Esophagus (tissue), 2 donors: ENCODE results near the gene BMP2K. TPM values are rescaled to one million over a fixed set of nuclear protein-coding genes. Genes with fewer than 3 reads are reported as not detected.

Experiments
- H3K27ac ChIP-seq, 2 donors: one replicate each; pipeline ENCODE4 v1.5.1; 2013; ENCODE audit warnings: low read depth in 2 of 2, mild to moderate bottlenecking in 2 of 2, inconsistent platforms in 1 of 2, low read length in 1 of 2, moderate library complexity in 1 of 2
- H3K27me3 ChIP-seq, 2 donors: one replicate each; pipeline ENCODE4 v1.6.1; 2013; ENCODE audit warnings: low read length in 2 of 2, control low read depth in 1 of 2, mild to moderate bottlenecking in 1 of 2; ENCODE audit not compliant: insufficient read depth in 2 of 2, control insufficient read depth in 1 of 2
- H3K36me3 ChIP-seq, 2 donors: one replicate each; pipeline ENCODE4 v1.6.1; 2013; ENCODE audit warnings: low read length in 1 of 2; ENCODE audit not compliant: control insufficient read depth in 2 of 2, insufficient read depth in 2 of 2
- H3K4me1 ChIP-seq, 2 donors: one replicate each; pipeline ENCODE4 v1.6.1; 2013; ENCODE audit warnings: low read length in 1 of 2; ENCODE audit not compliant: control insufficient read depth in 2 of 2, insufficient read depth in 2 of 2
- H3K4me3 ChIP-seq, 2 donors: one replicate each; pipeline ENCODE4 v1.5.1; 2013; ENCODE audit warnings: low read length in 2 of 2, mild to moderate bottlenecking in 2 of 2, low read depth in 1 of 2, moderate library complexity in 1 of 2
- H3K9me3 ChIP-seq, 2 donors: one replicate each; pipeline ENCODE4 v1.6.1; 2013; ENCODE audit warnings: mild to moderate bottlenecking in 2 of 2, low read depth in 1 of 2, low read length in 1 of 2, moderate library complexity in 1 of 2; ENCODE audit not compliant: control insufficient read depth in 2 of 2, insufficient read depth in 1 of 2
- WGBS, 2 donors: extraction: QIAGEN DNeasy Blood & Tissue Kit; methylation state at CpG; one replicate each; pipeline ENCODE4 v1.1.7; 2013; 5-methylcytosine and 5-hydroxymethylcytosine counted together
- polyA plus RNA-seq, 2 donors: library from polyadenylated mRNA; stranded (reverse); fragments of 200-250 nt; gene quantifications; one replicate each; pipeline ENCODE4 v1.2.3, GENCODE V29; 2013
- donor health status: healthy with polysubstance abuse.
- donor health status: Bipolar disorder and iron deficiency.

BMP2K gene
- polyA plus RNA-seq, 2 donors = 9.6 to 11.6 TPM

GRCh38 chr4:78870056-78870455 is 93.9 kb downstream of the BMP2K start:
- Histone ChIP-seq H3K36me3 (peaks cover 3 to 6% of the 10 kb centered on the region in 2 donors), H3K4me3 (no peak overlapping the region), H3K9me3 (no peaks in the 10 kb centered on the region), H3K4me1 (no peaks in the 10 kb centered on the region), H3K27me3 (no peaks in the 10 kb centered on the region), H3K27ac (no peak overlapping the region)

GRCh38 chr4:78876568-78877320 is 100.6 kb downstream of the BMP2K start:
- no peaks in the 10 kb centered on the region for H3K27me3 ChIP-seq
- WGBS, 2 donors = 74 to 79% methylated on average over 5 of the region's 5 CpGs
- no peaks in the 10 kb centered on the region for H3K4me1 ChIP-seq
- peaks cover 0 to 3% of the 10 kb centered on the region in 2 donors for H3K36me3 ChIP-seq
- no peaks in the 10 kb centered on the region for H3K9me3 ChIP-seq
- H3K27ac ChIP-seq = no peak overlapping the region
- no peak overlapping the region for H3K4me3 ChIP-seq

- Histone ChIP-seq H3K4me3 (no peak overlapping the region), H3K9me3 (no peaks in the 10 kb centered on the region), H3K27ac (no peak overlapping the region), H3K4me1 (no peaks in the 10 kb centered on the region), H3K27me3 (no peaks in the 10 kb centered on the region), H3K36me3 (peaks cover 0 to 3% of the 10 kb centered on the region in 2 donors)
- WGBS, 2 donors = 95 to 98% methylated on average over 1 of the region's 1 CpG
Observed at GRCh38 chr4:78878031-78878430, 101.9 kb downstream of the BMP2K start.

GRCh38 chr4:78880874-78881492 is 104.8 kb downstream of the BMP2K start:
- H3K4me3 ChIP-seq = no peak overlapping the region
- no peaks in the 10 kb centered on the region for H3K27me3 ChIP-seq
- no peak overlapping the region for H3K27ac ChIP-seq
- peaks cover 0 to 3% of the 10 kb centered on the region in 2 donors for H3K36me3 ChIP-seq
- no peaks in the 10 kb centered on the region for H3K4me1 ChIP-seq
- no peaks in the 10 kb centered on the region for H3K9me3 ChIP-seq

- no peaks in the 10 kb centered on the region for H3K9me3 ChIP-seq
- H3K4me1 ChIP-seq = no peaks in the 10 kb centered on the region
- H3K27ac ChIP-seq = no peak overlapping the region
- peaks cover 0 to 3% of the 10 kb centered on the region in 2 donors for H3K36me3 ChIP-seq
- no peaks in the 10 kb centered on the region for H3K27me3 ChIP-seq
- no peak overlapping the region for H3K4me3 ChIP-seq
Observed at GRCh38 chr4:78885598-78885997, 109.4 kb downstream of the BMP2K start.

GRCh38 chr4:78889955-78890354 is 113.8 kb downstream of the BMP2K start:
- no peaks in the 10 kb centered on the region for H3K9me3 ChIP-seq
- no peak overlapping the region for H3K27ac ChIP-seq
- peaks cover 3 to 6% of the 10 kb centered on the region in 2 donors for H3K36me3 ChIP-seq
- no peaks in the 10 kb centered on the region for H3K4me1 ChIP-seq
- no peak overlapping the region for H3K4me3 ChIP-seq
- H3K27me3 ChIP-seq = no peaks in the 10 kb centered on the region

GRCh38 chr4:78899302-78899701 is 123.2 kb downstream of the BMP2K start:
- Histone ChIP-seq H3K4me1 (no peaks in the 10 kb centered on the region), H3K4me3 (no peak overlapping the region), H3K36me3 (peaks cover 0 to 2% of the 10 kb centered on the region in 2 donors), H3K9me3 (no peaks in the 10 kb centered on the region), H3K27ac (no peak overlapping the region), H3K27me3 (no peaks in the 10 kb centered on the region)

GRCh38 chr4:78901882-78902281 is 125.7 kb downstream of the BMP2K start:
- Histone ChIP-seq H3K36me3 (no peaks in the 10 kb centered on the region), H3K27ac (no peak overlapping the region), H3K27me3 (no peaks in the 10 kb centered on the region), H3K4me3 (no peak overlapping the region), H3K4me1 (no peaks in the 10 kb centered on the region), H3K9me3 (no peaks in the 10 kb centered on the region)
- 61 to 65% methylated on average over 2 of the region's 2 CpGs for WGBS, 2 donors

- Histone ChIP-seq H3K4me1 (no peaks in the 10 kb centered on the region), H3K27me3 (no peaks in the 10 kb centered on the region), H3K9me3 (no peaks in the 10 kb centered on the region), H3K4me3 (no peak overlapping the region), H3K27ac (no peak overlapping the region), H3K36me3 (no peaks in the 10 kb centered on the region)
- 49 to 58% methylated on average over 1 of the region's 1 CpG for WGBS, 2 donors
Observed at GRCh38 chr4:78902298-78902697, 126.1 kb downstream of the BMP2K start.

GRCh38 chr4:78904143-78904542 is 128.0 kb downstream of the BMP2K start:
- 81 to 82% methylated on average over 1 of the region's 1 CpG for WGBS, 2 donors
- no peaks in the 10 kb centered on the region for H3K9me3 ChIP-seq
- H3K27ac ChIP-seq = no peak overlapping the region
- H3K4me3 ChIP-seq = no peak overlapping the region
- no peaks in the 10 kb centered on the region for H3K27me3 ChIP-seq
- H3K36me3 ChIP-seq = no peaks in the 10 kb centered on the region
- H3K4me1 ChIP-seq = no peaks in the 10 kb centered on the region
